Activated naive CD4-positive, alpha-beta T cell treated with anti-CD3 and anti-CD28 coated beads, Interleukin-2, amount 50 U/mL, for 24 hours (primary cell): ENCODE measurements around the gene TKT.

Experiments used
- H3K27ac Mint-ChIP-seq: one replicate; pipeline ENCODE4 v1.8.0; 2021; ENCODE audit warnings: mild to moderate bottlenecking, mixed read lengths
- H3K27me3 Mint-ChIP-seq: one replicate; pipeline ENCODE4 v1.8.0; 2021; ENCODE audit warnings: mixed read lengths
- H3K36me3 Mint-ChIP-seq: one replicate; pipeline ENCODE4 v1.8.0; 2021; ENCODE audit warnings: mixed read lengths
- H3K4me1 Mint-ChIP-seq: one replicate; pipeline ENCODE4 v1.8.0; 2021; ENCODE audit warnings: mixed read lengths
- H3K4me3 Mint-ChIP-seq: one replicate; pipeline ENCODE4 v1.8.0; 2021; ENCODE audit warnings: mild to moderate bottlenecking, mixed read lengths
- H3K9me3 Mint-ChIP-seq: one replicate; pipeline ENCODE4 v1.8.0; 2021; ENCODE audit warnings: mixed read lengths

TKT gene

GRCh38 chr3:53175613-53176540 is 79.9 kb downstream of the TKT start:
- Mint-ChIP-seq H3K4me1 (peaks cover 4% of the 10 kb centered on the region), H3K4me3 (no peak overlapping the region), H3K36me3 (peaks cover 4% of the 10 kb centered on the region), H3K9me3 (no peaks in the 10 kb centered on the region), H3K27me3 (no peaks in the 10 kb centered on the region), H3K27ac (no peak overlapping the region)
